H1 (cell line): ENCODE results near the gene IL17RA. TPM values are rescaled to one million over a fixed set of nuclear protein-coding genes. Genes with fewer than 3 reads are reported as not detected.

Experiments
- CBX8 ChIP-seq: fragments of 300-800, 300-1000 bp; sonication (generic); IDR thresholded peaks from 2 replicates; pipeline ENCODE4 v1.7.1; 2016; ENCODE audit warnings: low read depth, low read length, borderline replicate concordance
- EGR1 ChIP-seq: IDR thresholded peaks from 2 replicates; pipeline ENCODE4 v1.6.1; 2011; ENCODE audit warnings: low read depth, low read length, borderline replicate concordance
- MAFK ChIP-seq: IDR thresholded peaks from 2 replicates; pipeline ENCODE4 v1.6.1; 2012; ENCODE audit warnings: low read depth, mild to moderate bottlenecking, improper control_type of control experiment, low read length
- MAX ChIP-seq: IDR thresholded peaks from 2 replicates; pipeline ENCODE4 v1.6.1; 2012; ENCODE audit warnings: inconsistent platforms
- POU5F1 ChIP-seq: IDR thresholded peaks from 2 replicates; pipeline ENCODE4 v1.6.1; 2011; ENCODE audit warnings: low read depth, mild to moderate bottlenecking, low read length, moderate library complexity
- RFX5 ChIP-seq: IDR thresholded peaks from 2 replicates; pipeline ENCODE4 v1.6.1; 2011; ENCODE audit warnings: low read depth, low read length, improper control_type of control experiment, borderline replicate concordance
- RNF2 ChIP-seq: fragments of 200-900, 300-1000 bp; sonication (generic); IDR thresholded peaks from 2 replicates; pipeline ENCODE4 v1.7.1; 2016; ENCODE audit warnings: borderline replicate concordance, low read depth, mild to moderate bottlenecking, antibody characterized with exemption, low read length; ENCODE audit not compliant: poor library complexity, severe bottlenecking; ENCODE audit errors: missing control alignments
- SAP30 ChIP-seq: fragments of 300-600 bp; sonication (generic); IDR thresholded peaks from 2 replicates; pipeline ENCODE4 v1.7.1; 2012; ENCODE audit warnings: low read length, moderate library complexity, mild to moderate bottlenecking, inconsistent platforms; ENCODE audit not compliant: insufficient read depth, insufficient replicate concordance
- SIX5 ChIP-seq: IDR thresholded peaks from 2 replicates; pipeline ENCODE4 v1.6.1; 2011; ENCODE audit warnings: mild to moderate bottlenecking, low read depth, low read length
- SP4 ChIP-seq: IDR thresholded peaks from 2 replicates; pipeline ENCODE4 v1.6.1; 2012; ENCODE audit warnings: low read length, inconsistent platforms
- ZNF274 ChIP-seq: IDR thresholded peaks from 2 replicates; pipeline ENCODE4 v1.7.0; 2012; ENCODE audit warnings: low read length, borderline replicate concordance; ENCODE audit errors: extremely low read depth
- polyA plus RNA-seq, 7 experiments: library from polyadenylated mRNA; depleted of rRNA in 3 of 7; stranded (reverse) in 5 of 7; unstranded in 2 of 7; fragments of >200 nt in 5 of 7; fragments of 200-250 nt in 2 of 7; gene quantifications; 1 replicate in 5 of 7; 2 replicates in 1 of 7; 4 replicates in 1 of 7; pipeline versions ENCODE4 v1.2.1 to v1.2.3, GENCODE V29; 2011 to 2013; ENCODE audit warnings: missing spikeins in 2 of 7, mixed read lengths in 2 of 7
- total RNA-seq: library from RNA; stranded (reverse); fragmentation: NEBNext Ultra II Directional; extraction: Animal tissue kit (Norgen Biotek cat#: 25700); gene quantifications from 2 replicates; pipeline ENCODE4 v1.2.1, GENCODE V29; 2021

Gene IL17RA
- total and polyA plus RNA-seq, 2 of the 8 experiments (the other 6 are each of a cell fraction or from before 2014, with no cell fraction given) = 5.6 to 9.9 TPM

GRCh38 chr22:17121233-17122195 lies 36.7 kb downstream of the IL17RA start, which contains the start of gene TMEM121B (continued):
- TF ChIP-seq MAX (no peak; the same call in 1 of the 2 replicates), RNF2 (no peak), CBX8 (no peak), SP4 (no peak), ZNF274 (no peak), POU5F1 (no peak), EGR1 (peak; percentile 74; the same call in 1 of the 2 replicates), MAFK (no peak), SIX5 (no peak), SAP30 (no peak), RFX5 (peak; percentile 47; the same call in 1 of the 2 replicates)
